Measurements from ENCODE around the gene SLC30A2. TPM values are rescaled to one million over a fixed set of nuclear protein-coding genes. Genes with fewer than 3 reads are reported as not detected.

The SLC30A2 gene
- total and polyA plus RNA-seq, 9 of the 15 experiments (the other 6 are each of a cell fraction or from before 2014, with no cell fraction given): 0.01 to 0.18 (median 0.06) TPM; not detected in 3

DNA sequence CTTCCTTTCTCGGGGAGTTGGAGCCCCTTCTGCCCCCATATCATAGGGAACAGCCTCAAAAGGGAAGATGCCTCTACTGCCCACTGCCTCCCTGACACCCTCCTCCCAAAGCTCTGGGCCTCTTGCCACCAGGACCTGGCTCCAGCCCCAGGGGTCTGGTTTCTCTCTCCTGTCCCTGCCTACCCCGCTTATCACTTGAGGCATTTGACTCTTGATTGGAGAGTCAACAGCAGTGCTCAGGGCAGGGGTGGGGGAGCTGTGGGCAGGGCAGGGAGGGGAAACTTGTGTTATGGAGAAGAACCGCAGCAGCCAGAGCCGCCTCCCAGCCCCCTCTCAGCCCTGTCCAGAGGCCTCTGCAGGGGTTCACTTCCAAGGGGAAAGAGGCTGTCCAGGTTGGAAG lies 20.9 kb upstream of the SLC30A2 start (continued):
- TF ChIP-seq, protein P1, sequence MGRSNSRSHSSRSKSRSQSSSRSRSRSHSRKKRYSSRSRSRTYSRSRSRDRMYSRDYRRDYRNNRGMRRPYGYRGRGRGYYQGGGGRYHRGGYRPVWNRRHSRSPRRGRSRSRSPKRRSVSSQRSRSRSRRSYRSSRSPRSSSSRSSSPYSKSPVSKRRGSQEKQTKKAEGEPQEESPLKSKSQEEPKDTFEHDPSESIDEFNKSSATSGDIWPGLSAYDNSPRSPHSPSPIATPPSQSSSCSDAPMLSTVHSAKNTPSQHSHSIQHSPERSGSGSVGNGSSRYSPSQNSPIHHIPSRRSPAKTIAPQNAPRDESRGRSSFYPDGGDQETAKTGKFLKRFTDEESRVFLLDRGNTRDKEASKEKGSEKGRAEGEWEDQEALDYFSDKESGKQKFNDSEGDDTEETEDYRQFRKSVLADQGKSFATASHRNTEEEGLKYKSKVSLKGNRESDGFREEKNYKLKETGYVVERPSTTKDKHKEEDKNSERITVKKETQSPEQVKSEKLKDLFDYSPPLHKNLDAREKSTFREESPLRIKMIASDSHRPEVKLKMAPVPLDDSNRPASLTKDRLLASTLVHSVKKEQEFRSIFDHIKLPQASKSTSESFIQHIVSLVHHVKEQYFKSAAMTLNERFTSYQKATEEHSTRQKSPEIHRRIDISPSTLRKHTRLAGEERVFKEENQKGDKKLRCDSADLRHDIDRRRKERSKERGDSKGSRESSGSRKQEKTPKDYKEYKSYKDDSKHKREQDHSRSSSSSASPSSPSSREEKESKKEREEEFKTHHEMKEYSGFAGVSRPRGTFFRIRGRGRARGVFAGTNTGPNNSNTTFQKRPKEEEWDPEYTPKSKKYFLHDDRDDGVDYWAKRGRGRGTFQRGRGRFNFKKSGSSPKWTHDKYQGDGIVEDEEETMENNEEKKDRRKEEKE (IDR thresholded peaks at IDR 0.05; ENCODE audit: borderline replicate concordance in 1 of 2, control insufficient read depth in 1 of 2, low read depth in 2 of 2, low read length in 1 of 2): no peak
- TF ChIP-seq NFRKB (IDR thresholded peaks at IDR 0.05; ENCODE audit: low read depth) (no peak), POU5F1 (IDR thresholded peaks at IDR 0.05; ENCODE audit: borderline replicate concordance, low read depth, low read length, partially characterized antibody) (no peak), ZNF431 (CRISPR knock-in tag; IDR thresholded peaks at IDR 0.05) (no peak), SMAD4 (CRISPR knock-in tag; conservative IDR thresholded peaks at IDR 0.05) (0 out of 2 replicates have a peak, but pooled peaks have one; percentile 21), CREM (IDR thresholded peaks at IDR 0.05; ENCODE audit: low read depth) (0 out of 2 replicates have a peak, but pooled peaks have one; percentile 19), ZNF717 (CRISPR knock-in tag; IDR thresholded peaks at IDR 0.05) (no peak)
- TF ChIP-seq, protein P2, sequence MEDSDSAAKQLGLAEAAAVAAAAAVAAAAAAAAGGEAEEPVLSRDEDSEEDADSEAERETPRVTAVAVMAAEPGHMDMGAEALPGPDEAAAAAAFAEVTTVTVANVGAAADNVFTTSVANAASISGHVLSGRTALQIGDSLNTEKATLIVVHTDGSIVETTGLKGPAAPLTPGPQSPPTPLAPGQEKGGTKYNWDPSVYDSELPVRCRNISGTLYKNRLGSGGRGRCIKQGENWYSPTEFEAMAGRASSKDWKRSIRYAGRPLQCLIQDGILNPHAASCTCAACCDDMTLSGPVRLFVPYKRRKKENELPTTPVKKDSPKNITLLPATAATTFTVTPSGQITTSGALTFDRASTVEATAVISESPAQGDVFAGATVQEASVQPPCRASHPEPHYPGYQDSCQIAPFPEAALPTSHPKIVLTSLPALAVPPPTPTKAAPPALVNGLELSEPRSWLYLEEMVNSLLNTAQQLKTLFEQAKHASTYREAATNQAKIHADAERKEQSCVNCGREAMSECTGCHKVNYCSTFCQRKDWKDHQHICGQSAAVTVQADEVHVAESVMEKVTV (CRISPR knock-in tag; IDR thresholded peaks at IDR 0.05): no peak
- TF ChIP-seq, protein P3, sequence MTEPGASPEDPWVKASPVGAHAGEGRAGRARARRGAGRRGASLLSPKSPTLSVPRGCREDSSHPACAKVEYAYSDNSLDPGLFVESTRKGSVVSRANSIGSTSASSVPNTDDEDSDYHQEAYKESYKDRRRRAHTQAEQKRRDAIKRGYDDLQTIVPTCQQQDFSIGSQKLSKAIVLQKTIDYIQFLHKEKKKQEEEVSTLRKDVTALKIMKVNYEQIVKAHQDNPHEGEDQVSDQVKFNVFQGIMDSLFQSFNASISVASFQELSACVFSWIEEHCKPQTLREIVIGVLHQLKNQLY (CRISPR knock-in tag; conservative IDR thresholded peaks at IDR 0.05): no peak
- TF ChIP-seq, protein P4, sequence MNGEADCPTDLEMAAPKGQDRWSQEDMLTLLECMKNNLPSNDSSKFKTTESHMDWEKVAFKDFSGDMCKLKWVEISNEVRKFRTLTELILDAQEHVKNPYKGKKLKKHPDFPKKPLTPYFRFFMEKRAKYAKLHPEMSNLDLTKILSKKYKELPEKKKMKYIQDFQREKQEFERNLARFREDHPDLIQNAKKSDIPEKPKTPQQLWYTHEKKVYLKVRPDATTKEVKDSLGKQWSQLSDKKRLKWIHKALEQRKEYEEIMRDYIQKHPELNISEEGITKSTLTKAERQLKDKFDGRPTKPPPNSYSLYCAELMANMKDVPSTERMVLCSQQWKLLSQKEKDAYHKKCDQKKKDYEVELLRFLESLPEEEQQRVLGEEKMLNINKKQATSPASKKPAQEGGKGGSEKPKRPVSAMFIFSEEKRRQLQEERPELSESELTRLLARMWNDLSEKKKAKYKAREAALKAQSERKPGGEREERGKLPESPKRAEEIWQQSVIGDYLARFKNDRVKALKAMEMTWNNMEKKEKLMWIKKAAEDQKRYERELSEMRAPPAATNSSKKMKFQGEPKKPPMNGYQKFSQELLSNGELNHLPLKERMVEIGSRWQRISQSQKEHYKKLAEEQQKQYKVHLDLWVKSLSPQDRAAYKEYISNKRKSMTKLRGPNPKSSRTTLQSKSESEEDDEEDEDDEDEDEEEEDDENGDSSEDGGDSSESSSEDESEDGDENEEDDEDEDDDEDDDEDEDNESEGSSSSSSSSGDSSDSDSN (IDR thresholded peaks at IDR 0.05; ENCODE audit: borderline replicate concordance in 1 of 2, low read depth in 2 of 2, low read length in 2 of 2): no peak
